GM18861 (cell line): ENCODE measurements around the gene PIEZO2.

Experiments
- ATAC-seq: cut with Tn5 transposase; IDR thresholded peaks from one replicate; pipeline ENCODE4 v1.9.1; 2021; ENCODE audit not compliant: unreplicated experiment

Gene PIEZO2

DNA sequence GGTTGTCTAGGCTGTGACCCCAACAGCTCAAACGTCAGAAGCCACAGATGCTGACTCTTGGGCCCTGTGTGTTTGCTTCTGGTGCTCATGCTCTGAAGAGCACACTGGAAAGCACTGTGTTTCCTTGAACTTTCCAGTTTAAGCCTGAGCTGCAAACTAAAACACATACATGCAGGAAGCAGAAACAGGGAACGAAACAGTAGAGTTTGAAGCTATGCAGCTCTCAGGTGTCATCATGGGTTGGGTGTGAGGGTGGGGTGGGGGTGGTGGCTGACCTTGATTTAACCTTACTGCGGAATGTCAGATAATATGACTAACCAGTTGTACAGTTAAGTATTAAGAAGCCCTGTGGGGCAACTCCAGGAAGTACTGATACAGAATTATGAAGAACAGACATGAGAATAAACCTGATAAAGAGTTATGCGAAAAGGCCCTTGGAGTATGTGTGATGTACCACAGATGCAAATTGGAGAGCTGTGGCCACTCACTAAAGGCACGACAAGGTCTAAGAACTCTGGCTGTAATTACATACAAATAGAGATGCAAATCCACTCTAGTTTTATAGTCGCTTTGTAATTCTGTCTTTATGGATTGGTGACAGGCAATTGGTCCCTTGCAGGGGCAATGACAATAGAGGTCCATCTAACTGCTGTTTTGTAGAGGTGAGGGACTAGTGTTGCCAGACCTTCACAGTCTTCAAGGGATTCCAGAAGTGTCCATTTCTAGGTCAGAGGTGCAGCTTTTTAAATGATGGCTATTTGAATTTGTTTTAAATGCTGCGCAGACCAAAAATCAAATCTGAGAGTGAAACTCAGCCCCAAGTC lies 350.4 kb downstream of the PIEZO2 start:
- ATAC-seq: no peak

- no peak for ATAC-seq
Observed at GRCh38 chr18:10797896-10798295, 351.5 kb downstream of the PIEZO2 start.

DNA sequence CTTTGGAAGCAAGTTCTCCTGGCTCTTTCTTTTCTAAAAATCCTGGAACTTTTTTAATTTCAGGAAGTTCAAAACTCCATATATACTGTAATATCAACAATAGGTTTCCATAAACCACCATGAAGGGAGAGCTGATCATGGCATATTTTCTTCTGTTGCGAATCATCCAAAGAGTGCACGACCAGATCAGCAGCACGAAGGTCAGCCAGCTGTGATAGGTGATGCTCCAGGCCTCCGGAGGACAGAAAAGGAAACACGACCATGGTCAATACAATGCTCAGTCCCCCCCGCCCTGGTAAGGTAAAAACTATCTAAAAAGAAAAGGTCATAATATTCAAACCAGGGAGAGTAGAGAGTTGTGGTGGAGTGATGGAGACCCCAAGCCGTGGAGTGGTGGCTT lies 354.6 kb downstream of the PIEZO2 start:
- ATAC-seq: no peak

- ATAC-seq: no peak
Observed at GRCh38 chr18:10793730-10794370, 355.5 kb downstream of the PIEZO2 start.

DNA sequence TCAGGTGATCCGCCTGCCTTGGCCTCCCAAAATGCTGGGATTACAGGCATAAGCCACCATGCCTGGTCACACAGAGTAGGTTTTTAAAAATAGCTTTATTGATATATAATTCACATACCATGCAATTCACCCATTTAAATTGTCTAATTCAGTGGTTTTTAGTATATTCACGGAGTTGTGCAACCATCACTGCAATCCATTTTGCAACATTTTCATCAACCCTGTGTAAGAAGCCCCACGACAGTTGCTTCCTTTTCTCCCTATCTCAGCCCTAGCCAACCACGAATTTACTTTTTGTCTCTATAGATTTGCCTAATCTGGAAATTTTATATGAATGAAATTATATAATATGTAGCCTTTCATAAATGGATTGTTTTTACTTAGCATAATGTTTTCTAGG lies 357.2 kb downstream of the PIEZO2 start:
- no peak for ATAC-seq

DNA sequence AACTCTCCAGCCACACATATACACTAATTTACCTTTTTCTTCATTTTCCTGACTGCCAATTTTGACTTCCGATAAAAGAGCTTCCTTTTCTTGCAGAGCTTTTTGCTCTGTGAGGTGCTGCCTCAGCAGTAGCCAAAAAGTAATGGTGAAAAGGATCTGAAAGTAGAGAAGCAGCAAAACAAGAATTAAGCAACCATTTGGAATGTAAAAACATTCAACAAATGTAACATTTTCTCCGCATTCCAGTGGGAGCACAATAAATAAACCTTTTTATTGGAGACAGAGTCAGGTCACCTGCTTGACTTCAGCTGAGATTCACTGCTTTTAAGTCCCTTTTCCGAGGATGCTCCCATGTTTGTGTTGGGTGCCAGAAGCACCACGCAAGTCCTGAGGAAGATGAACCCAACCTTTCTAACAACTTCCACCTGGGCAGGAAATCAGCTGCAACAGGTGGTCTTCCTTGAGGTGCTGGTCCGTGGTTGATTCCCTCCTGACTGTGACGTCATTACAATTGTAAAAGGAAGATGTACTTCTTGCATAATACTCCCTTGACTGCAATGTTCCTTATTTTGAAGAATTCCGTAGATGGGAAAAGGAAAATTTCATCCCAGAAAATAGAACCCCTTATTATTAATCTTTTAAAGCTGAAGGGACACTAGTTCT lies 358.1 kb downstream of the PIEZO2 start:
- no peak for ATAC-seq

GRCh38 chr18:10789180-10789579 lies 360.2 kb downstream of the PIEZO2 start:
- ATAC-seq: no peak

GRCh38 chr18:10787293-10787901 lies 362.0 kb downstream of the PIEZO2 start:
- ATAC-seq: peak; percentile 95

GRCh38 chr18:10785798-10786197 lies 363.6 kb downstream of the PIEZO2 start:
- no peak for ATAC-seq

- ATAC-seq: no peak
Observed at GRCh38 chr18:10784596-10785202, 364.7 kb downstream of the PIEZO2 start.

DNA sequence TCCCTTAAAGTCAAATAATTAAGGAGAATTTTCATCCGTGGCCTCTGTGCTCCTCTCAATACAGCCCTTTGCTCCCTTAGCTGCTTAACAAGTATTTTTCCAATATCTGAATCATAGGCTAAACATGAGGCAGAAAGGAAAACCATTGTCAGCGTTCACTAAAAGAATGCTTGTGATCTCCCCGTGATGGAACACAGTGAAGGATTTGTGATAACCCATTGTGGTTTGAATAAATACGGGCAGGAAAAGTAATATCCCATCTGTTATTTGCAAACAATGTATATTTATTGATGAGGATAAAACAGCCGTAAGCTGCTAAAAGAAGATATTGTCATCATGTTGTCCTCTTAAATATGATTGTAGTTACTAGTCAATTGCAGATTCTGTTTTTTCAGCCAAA lies 365.4 kb downstream of the PIEZO2 start:
- no peak for ATAC-seq

DNA sequence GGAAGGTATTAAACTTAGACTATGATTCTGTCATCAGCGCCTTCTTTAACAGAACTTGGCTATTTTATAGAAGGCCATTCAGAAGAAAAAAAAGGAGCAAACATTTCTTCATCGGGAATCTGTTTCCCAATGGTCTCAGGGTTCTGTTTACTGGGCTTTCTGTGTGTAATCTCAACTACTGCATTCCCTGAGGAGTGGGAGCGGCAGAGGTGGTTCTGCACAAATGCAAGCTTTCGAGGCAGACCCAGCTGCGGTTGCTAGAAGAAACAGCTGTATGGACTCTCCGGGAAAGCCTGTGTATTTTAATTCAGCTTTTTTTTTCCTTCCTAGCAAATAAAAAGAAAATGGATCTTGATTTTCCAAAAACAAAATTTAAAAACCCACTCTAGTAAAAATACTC lies 372.9 kb downstream of the PIEZO2 start:
- ATAC-seq: no peak

DNA sequence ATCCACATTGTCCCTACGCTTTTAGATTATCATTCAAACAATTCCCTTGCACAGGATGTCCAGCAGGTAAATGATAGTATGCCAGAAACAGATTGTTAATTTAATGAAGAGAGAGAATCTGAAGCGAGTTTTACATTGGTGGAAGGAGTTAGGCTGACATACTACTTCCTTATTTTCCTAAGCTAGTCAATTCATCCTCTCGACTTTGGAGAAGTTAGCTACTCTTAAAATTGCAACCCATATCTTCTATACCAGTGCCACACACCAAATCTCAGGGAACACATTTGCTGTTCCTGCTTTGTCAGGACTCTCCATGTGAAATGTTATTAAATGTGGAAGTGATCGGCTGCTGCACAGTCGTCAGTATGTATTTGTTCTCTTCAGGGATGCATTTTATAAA lies 374.3 kb downstream of the PIEZO2 start:
- no peak for ATAC-seq

GRCh38 chr18:10771053-10771709 lies 378.2 kb downstream of the PIEZO2 start:
- ATAC-seq: no peak

DNA sequence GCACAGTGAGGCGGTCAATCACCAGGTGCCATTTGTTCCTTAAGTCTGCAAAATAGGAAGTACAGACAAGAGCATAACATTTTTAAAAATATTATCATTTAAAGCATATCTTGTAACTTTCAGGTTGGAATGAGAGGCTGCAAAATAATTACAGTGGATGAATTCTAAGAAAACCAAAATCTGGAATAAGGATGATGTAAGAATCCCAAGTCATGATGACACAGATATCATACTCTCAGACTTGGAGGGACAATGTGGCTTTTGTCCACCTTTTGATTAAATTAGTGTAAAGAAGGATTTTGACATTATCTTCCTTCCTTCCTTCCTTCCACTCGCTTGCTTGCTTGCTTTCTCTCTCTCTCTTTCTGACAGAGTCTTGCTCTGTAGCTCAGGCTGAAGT lies 379.1 kb downstream of the PIEZO2 start:
- no peak for ATAC-seq

DNA sequence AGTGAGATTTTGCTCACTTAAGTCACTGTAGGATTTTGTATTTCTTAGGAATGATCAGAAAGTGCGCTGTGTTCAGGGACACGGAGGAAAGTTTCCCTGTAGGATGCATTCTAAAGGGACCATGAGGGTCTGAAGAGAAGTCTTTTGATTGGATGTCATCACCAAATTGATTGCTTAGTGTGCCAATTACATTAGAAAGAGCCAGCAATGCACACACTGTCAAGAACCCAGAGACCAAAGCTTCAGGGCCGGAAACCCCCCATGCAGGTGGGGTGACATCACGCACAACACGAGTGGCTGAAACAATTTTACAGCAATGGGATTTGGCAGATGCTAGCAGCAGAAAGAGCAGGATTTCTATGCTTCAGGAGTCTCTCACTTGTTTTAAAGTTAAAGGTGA lies 381.1 kb downstream of the PIEZO2 start:
- no peak for ATAC-seq

DNA sequence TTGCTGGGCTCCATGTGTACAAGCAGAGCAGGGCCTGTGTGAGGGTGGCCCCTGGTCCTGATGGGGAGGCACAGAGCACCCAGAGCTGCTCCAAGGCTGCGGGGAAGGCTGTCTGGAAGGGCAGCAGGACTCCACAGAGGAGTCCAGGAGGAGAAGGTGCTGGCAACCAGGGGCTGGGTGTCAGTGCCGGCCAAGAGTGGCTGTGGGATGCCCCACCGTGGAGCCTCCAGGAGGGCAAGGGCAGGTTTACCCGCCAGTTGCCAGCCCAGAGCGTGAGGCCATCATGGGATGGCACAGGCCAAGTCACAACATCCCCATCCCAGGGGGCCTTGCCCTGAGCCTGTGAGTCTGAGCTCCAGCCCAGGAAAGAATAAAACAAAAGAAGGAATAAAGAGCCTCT lies 381.7 kb downstream of the PIEZO2 start:
- no peak for ATAC-seq

GRCh38 chr18:10760986-10761385 lies 388.4 kb downstream of the PIEZO2 start:
- ATAC-seq: no peak

GRCh38 chr18:10759241-10759640 lies 390.1 kb downstream of the PIEZO2 start:
- no peak for ATAC-seq

DNA sequence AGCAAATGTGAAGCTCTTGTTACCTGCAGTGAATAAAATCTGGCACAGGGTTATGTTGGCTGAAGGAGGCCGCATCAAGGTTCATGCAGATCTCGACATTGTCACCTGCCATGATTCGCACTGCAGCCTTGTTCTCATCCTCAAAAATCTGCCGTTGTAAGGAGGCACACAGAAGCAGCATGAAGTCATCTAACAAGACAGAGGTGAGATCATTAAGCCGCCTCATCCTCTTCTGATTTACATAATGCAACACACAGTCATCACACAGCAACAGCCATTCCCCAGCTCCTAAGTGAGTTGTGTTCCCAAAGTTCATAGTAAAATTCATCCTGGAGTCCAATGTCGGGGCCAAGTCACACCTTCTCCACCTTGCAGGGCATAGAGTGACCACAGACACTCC lies 391.4 kb downstream of the PIEZO2 start:
- no peak for ATAC-seq

DNA sequence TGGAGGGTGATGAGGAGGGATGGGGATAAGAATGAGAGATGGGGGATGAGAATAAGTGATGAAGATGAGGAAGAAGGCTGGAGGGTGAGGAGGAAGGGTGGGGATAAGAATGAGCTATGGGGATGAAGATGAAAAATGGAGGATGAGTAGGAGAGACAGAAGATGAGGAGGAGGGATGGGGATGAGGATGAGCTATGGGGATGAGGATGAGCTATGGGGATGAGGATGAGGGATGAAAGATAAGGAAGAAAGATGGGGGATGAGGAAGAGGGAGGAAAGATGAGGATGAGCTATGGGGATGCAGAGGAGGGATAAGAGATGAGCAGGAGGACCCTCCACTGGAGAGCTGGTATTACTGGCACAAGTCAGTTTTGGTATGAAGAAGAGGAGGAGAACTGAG lies 392.0 kb downstream of the PIEZO2 start:
- ATAC-seq: no peak
